NCI-H187 (cell line): Measurements from ENCODE around the gene ASXL1.
"Not testable (repeated sequence)": the region's sequence is repeated elsewhere in the genome, so short reads cannot be mapped to it uniquely, and the experiment has no call there.

ENCODE experiments used
- DNase-seq, 2 experiments: peaks; one replicate each; lab custom pipeline; 2025; lab: John Stamatoyannopoulos, UW

Gene ASXL1

GRCh38 chr20:32357869-32358631 is at the start of gene ASXL1:
ASXL1 (plus strand) TSS chr20:32358331; CDS start chr20:32358776, 445 bp downstream.
- peak; percentile 91 to 94 for DNase-seq

- no peak for DNase-seq
Measured at GRCh38 chr20:32312718-32313424, 45.3 kb upstream of the ASXL1 start.

- no peak for DNase-seq
Measured at GRCh38 chr20:32314768-32315167, 43.4 kb upstream of the ASXL1 start.

GRCh38 chr20:32315399-32315798 is 42.7 kb upstream of the ASXL1 start:
- DNase-seq, result no peak

- no peak for DNase-seq
Measured at GRCh38 chr20:32315891-32316290, 42.2 kb upstream of the ASXL1 start.

- DNase-seq, result no peak
Measured at GRCh38 chr20:32316667-32317066, 41.5 kb upstream of the ASXL1 start.

GRCh38 chr20:32319100-32319499 is 39.0 kb upstream of the ASXL1 start:
- DNase-seq, result no peak

GRCh38 chr20:32320305-32320704 is 37.8 kb upstream of the ASXL1 start:
- DNase-seq, result no peak

GRCh38 chr20:32321390-32321789 is 36.7 kb upstream of the ASXL1 start:
- DNase-seq, result no peak

GRCh38 chr20:32322260-32322659 is 35.9 kb upstream of the ASXL1 start:
- DNase-seq, result not testable (repeated sequence)

GRCh38 chr20:32323761-32324160 is 34.4 kb upstream of the ASXL1 start:
- DNase-seq, result not testable (repeated sequence)

GRCh38 chr20:32325706-32326503 is 32.2 kb upstream of the ASXL1 start:
- DNase-seq, result no peak

GRCh38 chr20:32326504-32326845 is 31.7 kb upstream of the ASXL1 start:
- DNase-seq, result no peak

- no peak for DNase-seq
Measured at GRCh38 chr20:32327087-32327681, 30.9 kb upstream of the ASXL1 start.

- DNase-seq, result no peak
Measured at GRCh38 chr20:32329817-32330554, 28.1 kb upstream of the ASXL1 start.

GRCh38 chr20:32330555-32330897 is 27.6 kb upstream of the ASXL1 start:
- no peak for DNase-seq

- no peak for DNase-seq
Measured at GRCh38 chr20:32332614-32333013, 25.5 kb upstream of the ASXL1 start.

GRCh38 chr20:32333181-32333987 is 24.7 kb upstream of the ASXL1 start:
- DNase-seq, result no peak

GRCh38 chr20:32333988-32334885 is 23.9 kb upstream of the ASXL1 start:
- no peak for DNase-seq

GRCh38 chr20:32336918-32337347 is 21.2 kb upstream of the ASXL1 start:
- DNase-seq, result no peak
